H1 (cell line): ENCODE results near the gene BAIAP2. TPM values are rescaled to one million over a fixed set of nuclear protein-coding genes. Genes with fewer than 3 reads are reported as not detected.

Experiments used
- CTCF ChIA-PET: fragments of 300-600 bp; sonication (Branson Sonifier 250); formaldehyde crosslinking; loops from one replicate; lab custom pipeline; 2021; ENCODE audit not compliant: partially characterized antibody; lab: Charles Lee
- POLR2A ChIA-PET: fragments of 300-600 bp; sonication (Branson Sonifier 250); formaldehyde crosslinking; loops from one replicate; lab custom pipeline; 2021; ENCODE audit warnings: inconsistent platforms; ENCODE audit not compliant: partially characterized antibody; lab: Charles Lee
- DNase-seq, 2 experiments: peaks; one replicate each; pipeline versions ENCODE4 v3.0.0 to v3.0.0-alpha.2; 2010 to 2022; ENCODE audit warnings: low spot score in 2 of 2, low read depth in 1 of 2, mixed read lengths in 1 of 2
- FAIRE-seq: peaks from 2 replicates; lab custom pipeline; 2011; peaks lifted over from hg19 to GRCh38; lab: Jason Lieb, UNC
- H2AFZ ChIP-seq: 2 replicates; pipeline ENCODE4 v1.8.1; 2012; ENCODE audit warnings: low read length, inconsistent platforms
- H2AK5ac ChIP-seq: 2 replicates; pipeline ENCODE4 v1.6.1; 2013; ENCODE audit warnings: low read depth, low read length
- H2BK120ac ChIP-seq: replicated peaks from 2 replicates; pipeline ENCODE3; 2013; ENCODE audit warnings: low read depth, low read length, inconsistent platforms
- H2BK12ac ChIP-seq: 2 replicates; pipeline ENCODE4 v1.6.1; 2013; ENCODE audit warnings: low read depth, low read length
- H2BK15ac ChIP-seq: 2 replicates; pipeline ENCODE4 v1.6.1; 2013; ENCODE audit warnings: low read length
- H2BK20ac ChIP-seq: 2 replicates; pipeline ENCODE4 v1.6.1; 2013; ENCODE audit warnings: low read length
- H2BK5ac ChIP-seq: 2 replicates; pipeline ENCODE4 v1.6.1; 2013; ENCODE audit warnings: low read depth, low read length
- H3K14ac ChIP-seq: 2 replicates; pipeline ENCODE4 v1.6.1; 2013; ENCODE audit warnings: inconsistent platforms; ENCODE audit not compliant: insufficient read length
- H3K18ac ChIP-seq: 2 replicates; pipeline ENCODE4 v1.6.1; 2013; ENCODE audit warnings: low read length; ENCODE audit errors: extremely low read depth
- H3K23ac ChIP-seq: 2 replicates; pipeline ENCODE4 v1.6.1; 2013; ENCODE audit warnings: inconsistent platforms; ENCODE audit not compliant: insufficient read length
- H3K23me2 ChIP-seq: 2 replicates; pipeline ENCODE4 v1.6.1; 2013; ENCODE audit warnings: low read depth, low read length
- H3K27ac ChIP-seq: 2 replicates; pipeline ENCODE4 v1.6.1; 2011; ENCODE audit warnings: low read depth, low read length, inconsistent platforms
- H3K27me3 ChIP-seq, 4 experiments: replicated peaks in 1 of 4; 1 replicate in 1 of 4; 2 replicates in 3 of 4; pipeline versions ENCODE4 v1.6.1 to v1.8.1; 2011 to 2013; ENCODE audit warnings: low read length in 3 of 4, mild to moderate bottlenecking in 3 of 4, inconsistent platforms in 2 of 4, mixed read lengths in 2 of 4, moderate library complexity in 1 of 4; ENCODE audit not compliant: control insufficient read depth in 3 of 4, insufficient read depth in 3 of 4; ENCODE audit errors: extremely low read depth in 1 of 4
- H3K36me3 ChIP-seq, 4 experiments: 2 replicates each; pipeline versions ENCODE4 v1.6.1 to v1.8.1; 2011 to 2013; ENCODE audit warnings: mild to moderate bottlenecking in 4 of 4, low read length in 3 of 4, moderate library complexity in 2 of 4, control low read depth in 1 of 4, inconsistent platforms in 1 of 4; ENCODE audit not compliant: insufficient read depth in 4 of 4, control insufficient read depth in 2 of 4
- H3K4ac ChIP-seq: replicated peaks from 2 replicates; pipeline ENCODE3; 2013; ENCODE audit warnings: low read length, low read depth, mixed read lengths, inconsistent platforms; ENCODE audit not compliant: insufficient read length
- H3K4me1 ChIP-seq, 4 experiments: replicated peaks in 1 of 4; 1 replicate in 1 of 4; 2 replicates in 3 of 4; pipeline versions ENCODE4 v1.6.1 to v1.8.1; 2011 to 2013; ENCODE audit warnings: low read length in 3 of 4, inconsistent platforms in 2 of 4, mixed read lengths in 1 of 4; ENCODE audit not compliant: insufficient read depth in 4 of 4, control insufficient read depth in 3 of 4
- H3K4me2 ChIP-seq, 2 experiments: 2 replicates each; pipeline versions ENCODE4 v1.6.1 to v1.8.1; 2011 to 2013; ENCODE audit warnings: low read depth in 2 of 2, low read length in 2 of 2, control low read depth in 1 of 2, inconsistent platforms in 1 of 2, mild to moderate bottlenecking in 1 of 2; ENCODE audit not compliant: insufficient read depth in 1 of 2
- H3K4me3 ChIP-seq, 4 experiments: fragments of 200-600, 300-600 bp in 1 of 4; sonication (generic), shearing (Covaris generic), sonication (Bioruptor Twin) in 1 of 4; 2 replicates each; pipeline versions ENCODE4 v1.5.1 to v1.8.1; 2011 to 2016; ENCODE audit warnings: low read length in 4 of 4, low read depth in 3 of 4, control low read depth in 2 of 4, inconsistent platforms in 2 of 4, mild to moderate bottlenecking in 2 of 4, mixed read lengths in 1 of 4, moderate library complexity in 1 of 4; ENCODE audit not compliant: insufficient read depth in 2 of 4; ENCODE audit errors: extremely low read depth in 1 of 4
- H3K56ac ChIP-seq: replicated peaks from 2 replicates; pipeline ENCODE3; 2013; ENCODE audit warnings: low read depth, mild to moderate bottlenecking, mixed read lengths, low read length, inconsistent platforms; ENCODE audit not compliant: insufficient read length
- H3K79me1 ChIP-seq: 2 replicates; pipeline ENCODE4 v1.6.1; 2013; ENCODE audit warnings: low read depth, low read length, control low read depth
- H3K79me2 ChIP-seq, 2 experiments: 2 replicates each; pipeline versions ENCODE4 v1.6.1 to v1.8.1; 2012 to 2013; ENCODE audit warnings: low read length in 2 of 2, mild to moderate bottlenecking in 2 of 2, inconsistent platforms in 1 of 2; ENCODE audit not compliant: insufficient read depth in 2 of 2, control insufficient read depth in 1 of 2
- H3K9ac ChIP-seq, 4 experiments: replicated peaks in 1 of 4; 1 replicate in 1 of 4; 2 replicates in 3 of 4; pipeline versions ENCODE4 v1.6.1 to v1.8.1; 2011 to 2013; ENCODE audit warnings: low read depth in 3 of 4, low read length in 3 of 4, control low read depth in 2 of 4, mild to moderate bottlenecking in 2 of 4, moderate library complexity in 2 of 4, inconsistent platforms in 1 of 4; ENCODE audit errors: extremely low read depth in 1 of 4
- H3K9me3 ChIP-seq, 2 experiments: 2 replicates each; pipeline versions ENCODE4 v1.6.1 to v1.8.1; 2012 to 2013; ENCODE audit warnings: mild to moderate bottlenecking in 2 of 2, moderate library complexity in 2 of 2, control low read depth in 1 of 2, inconsistent platforms in 1 of 2, low read depth in 1 of 2, low read length in 1 of 2, mixed read lengths in 1 of 2; ENCODE audit not compliant: insufficient read depth in 2 of 2
- H4K20me1 ChIP-seq, 2 experiments: replicated peaks in 1 of 2; 2 replicates each; pipeline versions ENCODE3 to v1.8.1; 2011 to 2013; ENCODE audit warnings: inconsistent platforms in 2 of 2, low read length in 2 of 2, mild to moderate bottlenecking in 1 of 2; ENCODE audit not compliant: insufficient read depth in 2 of 2, control insufficient read depth in 1 of 2
- H4K5ac ChIP-seq: 2 replicates; pipeline ENCODE4 v1.6.1; 2013; ENCODE audit warnings: low read length, low read depth, mixed read lengths, inconsistent platforms; ENCODE audit not compliant: insufficient read length
- H4K8ac ChIP-seq: 2 replicates; pipeline ENCODE4 v1.8.0; 2013; ENCODE audit warnings: mild to moderate bottlenecking, moderate library complexity, low read length, inconsistent platforms; ENCODE audit not compliant: insufficient read depth; ENCODE audit errors: extremely low read depth
- H4K91ac ChIP-seq: replicated peaks from 2 replicates; pipeline ENCODE3; 2013; ENCODE audit warnings: low read length, mixed read lengths, inconsistent platforms; ENCODE audit not compliant: insufficient read length
- CEBPB ChIP-seq: IDR thresholded peaks from 2 replicates; pipeline ENCODE4 v1.6.1; 2012; ENCODE audit warnings: low read depth, low read length
- TCF12 ChIP-seq: IDR thresholded peaks from 2 replicates; pipeline ENCODE4 v1.6.1; 2011; ENCODE audit warnings: low read depth, mild to moderate bottlenecking, low read length
- WGBS, 2 experiments: shearing (Covaris generic) in 1 of 2; methylation state at CpG; one replicate each; pipeline versions ENCODE4 v1.1.6 to v1.1.7; 2013 to 2015; ENCODE audit warnings: low lambda C conversion rate in 2 of 2, mixed read lengths in 2 of 2, inconsistent platforms in 1 of 2, low coverage in 1 of 2, missing lambda C conversion rate in 1 of 2; ENCODE audit not compliant: insufficient replicate concordance in 2 of 2, insufficient coverage in 1 of 2, insufficient read length in 1 of 2; ENCODE audit errors: extremely low coverage in 1 of 2, missing lambda C conversion rate in 1 of 2; 5-methylcytosine and 5-hydroxymethylcytosine counted together
- polyA plus RNA-seq, 7 experiments: library from polyadenylated mRNA; depleted of rRNA in 3 of 7; stranded (reverse) in 5 of 7; unstranded in 2 of 7; fragments of >200 nt in 5 of 7; fragments of 200-250 nt in 2 of 7; gene quantifications; 1 replicate in 5 of 7; 2 replicates in 1 of 7; 4 replicates in 1 of 7; pipeline versions ENCODE4 v1.2.1 to v1.2.3, GENCODE V29; 2011 to 2013; ENCODE audit warnings: missing spikeins in 2 of 7, mixed read lengths in 2 of 7
- total RNA-seq: library from RNA; stranded (reverse); fragmentation: NEBNext Ultra II Directional; extraction: Animal tissue kit (Norgen Biotek cat#: 25700); gene quantifications from 2 replicates; pipeline ENCODE4 v1.2.1, GENCODE V29; 2021

BAIAP2 gene
- total and polyA plus RNA-seq, 2 of the 8 experiments (the other 6 are each of a cell fraction or from before 2014, with no cell fraction given), result 10.0 to 22.8 TPM

- no peaks in the 10 kb centered on the region for H3K23me2 ChIP-seq
- WGBS, 2 experiments, result 88% methylated on average over 13 of the region's 13 CpGs; no CpG with 5 or more reads in 1 of the 2 experiments
- no peak overlapping the region for H4K91ac ChIP-seq
- H2BK120ac ChIP-seq, result no peak overlapping the region
- H3K56ac ChIP-seq, result no peak overlapping the region
- no peaks in the 10 kb centered on the region for H3K79me1 ChIP-seq
- no peak overlapping the region for H4K5ac ChIP-seq
- no peaks in the 10 kb centered on the region for H3K36me3 ChIP-seq
- no peak overlapping the region for H3K4me3 ChIP-seq
- DNase-seq, result no peak
- H4K8ac ChIP-seq, result no peak overlapping the region; the same call in 1 of the 2 replicates
- POLR2A ChIA-PET, result interaction anchor here (1.0 kb wide), 1 partner anchor 9 kb away, joined by 3 read pairs; no protein-coding TSS in a partner anchor
- H2AFZ ChIP-seq, result no peak overlapping the region
- H3K9ac ChIP-seq, result no peak overlapping the region
- H4K20me1 ChIP-seq, result no peaks in the 10 kb centered on the region
- H2BK12ac ChIP-seq, result no peak overlapping the region
- no peak overlapping the region for H3K4me2 ChIP-seq
- no peak overlapping the region for H3K4ac ChIP-seq
- no peaks in the 10 kb centered on the region for H3K27me3 ChIP-seq
- H3K4me1 ChIP-seq, result no peaks in the 10 kb centered on the region
- H3K9me3 ChIP-seq, result peaks cover 9 to 12% of the 10 kb centered on the region in 2 experiments
- no peaks in the 10 kb centered on the region for H3K79me2 ChIP-seq
- no peak overlapping the region for H3K23ac ChIP-seq
- H2BK20ac ChIP-seq, result no peak overlapping the region
- no peak for FAIRE-seq
- H2BK5ac ChIP-seq, result no peak overlapping the region
- no peak overlapping the region for H3K18ac ChIP-seq
- H2BK15ac ChIP-seq, result no peak overlapping the region
- no peak overlapping the region for H2AK5ac ChIP-seq
- H3K27ac ChIP-seq, result no peak overlapping the region
- no peak overlapping the region for H3K14ac ChIP-seq
- CTCF ChIA-PET, result interaction anchor here (0.7 to 4.6 kb wide), 2 partner anchors 11 to 131 kb away, joined by 4 to 29 read pairs; no protein-coding TSS in a partner anchor
- no peak for TF ChIP-seq TCF12
- TF ChIP-seq CEBPB, result no peak
These were observed 22.1 kb upstream of the BAIAP2 start for GRCh38 chr17:81012574-81013447.
